H9 (cell line): ENCODE data around the gene SATB2. TPM values are rescaled to one million over a fixed set of nuclear protein-coding genes. Genes with fewer than 3 reads are reported as not detected.
A peak's percentile ranks its signal among the peaks of the same experiment; 100 is the strongest.

Experiments used
- DNase-seq: peaks from one replicate; pipeline ENCODE4 v3.0.0-alpha.2; 2017
- H2AFZ ChIP-seq: one replicate; pipeline ENCODE4 v1.6.1; 2013; ENCODE audit warnings: mild to moderate bottlenecking, low read length, control low read depth, moderate library complexity
- H2AK5ac ChIP-seq: 2 replicates; pipeline ENCODE4 v1.6.1; 2013; ENCODE audit warnings: low read length, control low read depth, mixed read lengths; ENCODE audit not compliant: insufficient read length
- H2BK120ac ChIP-seq: one replicate; pipeline ENCODE4 v1.6.1; 2013; ENCODE audit warnings: low read depth, mild to moderate bottlenecking, low read length, control low read depth, inconsistent platforms; ENCODE audit not compliant: poor library complexity, severe bottlenecking
- H2BK12ac ChIP-seq: 2 replicates; pipeline ENCODE4 v1.6.1; 2013; ENCODE audit warnings: low read length, control low read depth, mixed read lengths, low read depth; ENCODE audit not compliant: insufficient read length
- H2BK15ac ChIP-seq: 2 replicates; pipeline ENCODE4 v1.6.1; 2013; ENCODE audit warnings: low read depth, low read length, control low read depth
- H2BK20ac ChIP-seq: one replicate; pipeline ENCODE4 v1.6.1; 2013; ENCODE audit warnings: low read depth, mild to moderate bottlenecking, low read length, control low read depth, inconsistent platforms; ENCODE audit not compliant: poor library complexity, severe bottlenecking
- H2BK5ac ChIP-seq: 2 replicates; pipeline ENCODE4 v1.6.1; 2013; ENCODE audit warnings: low read length, control low read depth, mixed read lengths; ENCODE audit not compliant: insufficient read length
- H3K14ac ChIP-seq: 2 replicates; pipeline ENCODE4 v1.6.1; 2013; ENCODE audit warnings: low read length, control low read depth; ENCODE audit not compliant: insufficient read depth
- H3K18ac ChIP-seq: 2 replicates; pipeline ENCODE4 v1.6.1; 2013; ENCODE audit warnings: low read depth, mild to moderate bottlenecking, mixed read lengths, low read length, control low read depth; ENCODE audit not compliant: insufficient read length
- H3K23ac ChIP-seq: 2 replicates; pipeline ENCODE4 v1.6.1; 2013; ENCODE audit warnings: low read length, control low read depth, mixed read lengths, low read depth; ENCODE audit not compliant: insufficient read length
- H3K23me2 ChIP-seq: 2 replicates; pipeline ENCODE4 v1.6.1; 2013; ENCODE audit warnings: low read depth, mild to moderate bottlenecking, mixed read lengths, low read length, control low read depth; ENCODE audit not compliant: insufficient read length, poor library complexity, severe bottlenecking
- H3K27ac ChIP-seq: 2 replicates; pipeline ENCODE4 v1.5.1; 2013; ENCODE audit warnings: low read length, control low read depth, mixed read lengths, low read depth; ENCODE audit not compliant: insufficient read length
- H3K27me3 ChIP-seq: 2 replicates; pipeline ENCODE4 v1.6.1; 2013; ENCODE audit warnings: low read length, control low read depth, inconsistent platforms; ENCODE audit not compliant: insufficient read depth
- H3K4ac ChIP-seq: 2 replicates; pipeline ENCODE4 v1.6.1; 2013; ENCODE audit warnings: low read depth, mild to moderate bottlenecking, control low read depth, inconsistent platforms, low read length, moderate library complexity
- H3K4me1 ChIP-seq: 2 replicates; pipeline ENCODE4 v1.6.1; 2013; ENCODE audit warnings: low read length, control low read depth, inconsistent platforms; ENCODE audit not compliant: insufficient read depth
- H3K4me2 ChIP-seq: 2 replicates; pipeline ENCODE4 v1.6.1; 2013; ENCODE audit warnings: low read length, control low read depth, mixed read lengths; ENCODE audit not compliant: insufficient read length, insufficient read depth
- H3K56ac ChIP-seq: 2 replicates; pipeline ENCODE4 v1.6.1; 2013; ENCODE audit warnings: low read depth, mild to moderate bottlenecking, mixed read lengths, low read length, control low read depth; ENCODE audit not compliant: insufficient read length
- H3K79me1 ChIP-seq: 2 replicates; pipeline ENCODE4 v1.6.1; 2013; ENCODE audit warnings: low read depth, mild to moderate bottlenecking, moderate library complexity, low read length, control low read depth, inconsistent platforms; ENCODE audit not compliant: insufficient read depth, poor library complexity, severe bottlenecking
- H3K79me2 ChIP-seq: 2 replicates; pipeline ENCODE4 v1.6.1; 2013; ENCODE audit warnings: low read length, control low read depth, inconsistent platforms; ENCODE audit not compliant: insufficient read depth
- H3K9ac ChIP-seq: 2 replicates; pipeline ENCODE4 v1.6.1; 2013; ENCODE audit warnings: low read length, control low read depth, mixed read lengths; ENCODE audit not compliant: insufficient read length; ENCODE audit errors: extremely low read depth
- H3K9me3 ChIP-seq: one replicate; pipeline ENCODE4 v1.6.1; 2013; ENCODE audit warnings: low read depth, low read length, inconsistent platforms; ENCODE audit not compliant: control insufficient read depth
- H3T11ph ChIP-seq: one replicate; pipeline ENCODE4 v1.6.1; 2013; ENCODE audit warnings: mild to moderate bottlenecking, low read length, control low read depth, inconsistent platforms
- H4K20me1 ChIP-seq: one replicate; pipeline ENCODE4 v1.6.1; 2013; ENCODE audit not compliant: control insufficient read depth, insufficient read length, insufficient read depth
- H4K5ac ChIP-seq: 2 replicates; pipeline ENCODE4 v1.6.1; 2013; ENCODE audit warnings: low read depth, mild to moderate bottlenecking, mixed read lengths, low read length, control low read depth; ENCODE audit not compliant: insufficient read length
- H4K8ac ChIP-seq: replicated peaks from 2 replicates; pipeline ENCODE4 v1.6.1; 2013; ENCODE audit warnings: low read length, control low read depth, mixed read lengths, low read depth; ENCODE audit not compliant: insufficient read length
- H4K91ac ChIP-seq: 2 replicates; pipeline ENCODE4 v1.6.1; 2013; ENCODE audit warnings: low read depth, mild to moderate bottlenecking, moderate library complexity, mixed read lengths, low read length, control low read depth; ENCODE audit not compliant: insufficient read length
- H3K27ac Mint-ChIP-seq, 3 experiments: 2 replicates in 2 of 3; 3 replicates in 1 of 3; pipeline ENCODE4 v1.8.0; 2020 to 2021; ENCODE audit warnings: mixed read lengths in 3 of 3, mild to moderate bottlenecking in 1 of 3, moderate library complexity in 1 of 3
- H3K27me3 Mint-ChIP-seq: 2 replicates; pipeline ENCODE4 v1.8.0; 2021; ENCODE audit warnings: low read depth, mild to moderate bottlenecking, moderate library complexity, mixed read lengths
- H3K36me3 Mint-ChIP-seq, 3 experiments: 2 replicates in 2 of 3; 3 replicates in 1 of 3; pipeline ENCODE4 v1.8.0; 2020 to 2021; ENCODE audit warnings: low read depth in 3 of 3, mixed read lengths in 3 of 3; ENCODE audit not compliant: insufficient read depth in 1 of 3
- H3K4me1 Mint-ChIP-seq, 2 experiments: 2 replicates each; pipeline ENCODE4 v1.8.0; 2020; ENCODE audit warnings: mixed read lengths in 2 of 2
- H3K4me3 Mint-ChIP-seq, 2 experiments: 2 replicates in 1 of 2; 3 replicates in 1 of 2; pipeline ENCODE4 v1.8.0; 2020 to 2021; ENCODE audit warnings: mild to moderate bottlenecking in 2 of 2, mixed read lengths in 2 of 2, moderate library complexity in 1 of 2
- H3K9me3 Mint-ChIP-seq, 2 experiments: 2 replicates in 1 of 2; 3 replicates in 1 of 2; pipeline ENCODE4 v1.8.0; 2020; ENCODE audit warnings: mild to moderate bottlenecking in 2 of 2, mixed read lengths in 2 of 2, moderate library complexity in 1 of 2
- WGBS: extraction: QIAGEN DNeasy Blood & Tissue Kit; methylation state at CpG from one replicate; pipeline ENCODE4 v1.1.7; 2013; ENCODE audit warnings: missing lambda C conversion rate, low lambda C conversion rate, mixed read lengths; ENCODE audit not compliant: insufficient read length; ENCODE audit errors: extremely low coverage; 5-methylcytosine and 5-hydroxymethylcytosine counted together
- total RNA-seq: library from RNA; stranded (reverse); gene quantifications from 2 replicates; pipeline ENCODE4 v1.2.1, GENCODE V29; 2021
- TF ChIP-seq, protein P1 (sequence below): fragments of 200-600 bp; sonication (generic); conservative IDR thresholded peaks from 3 replicates; pipeline ENCODE4 v1.8.0; 2021; ENCODE audit warnings: antibody characterized with exemption, mild to moderate bottlenecking

SATB2 gene
- total RNA-seq, 1 experiment from 2014 or later = 23.8 TPM

DNA sequence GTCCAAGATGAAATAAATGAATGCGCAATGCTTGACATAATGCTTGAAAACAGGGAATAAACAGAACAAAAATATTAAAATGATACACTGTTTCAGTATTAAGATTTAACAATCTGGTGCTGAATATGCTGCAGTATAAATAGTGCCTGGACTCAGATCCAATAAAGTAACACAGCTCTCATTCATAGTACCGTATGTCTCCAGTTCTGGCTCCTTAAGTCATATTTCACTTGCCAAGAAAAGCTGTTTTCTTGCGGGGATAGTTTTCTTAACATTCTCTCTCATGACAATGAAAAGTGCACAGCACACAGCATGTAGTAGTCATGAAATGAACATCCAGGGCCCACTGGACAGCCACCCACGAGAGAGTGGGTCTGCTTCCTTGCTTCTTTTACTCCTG is 74.7 kb downstream of the SATB2 start:
- H3K27ac ChIP-seq = no peak overlapping the region
- no CpG with 5 or more reads among the region's 4 CpGs for WGBS
- H3K9me3 ChIP-seq = no peaks in the 10 kb centered on the region
- H3K36me3 Mint-ChIP-seq = peaks cover 0 to 31% (median 0%) of the 10 kb centered on the region in 3 experiments; a peak in 2 of 7 replicates
- H2BK5ac ChIP-seq = no peak overlapping the region
- H3K9me3 Mint-ChIP-seq = no peaks in the 10 kb centered on the region
- no peak overlapping the region for H2AFZ ChIP-seq
- H3K23me2 ChIP-seq = no peaks in the 10 kb centered on the region
- H2AK5ac ChIP-seq = no peak overlapping the region
- H3K23ac ChIP-seq = no peak overlapping the region
- H4K8ac ChIP-seq = no peak overlapping the region
- 0 out of 7 replicates have a peak overlapping the region, but pooled peaks of 1 of the 3 experiments have one; percentile 31 for H3K27ac Mint-ChIP-seq
- H3K79me2 ChIP-seq = no peaks in the 10 kb centered on the region
- no peaks in the 10 kb centered on the region for H4K20me1 ChIP-seq
- H4K91ac ChIP-seq = no peak overlapping the region
- H3K14ac ChIP-seq = no peak overlapping the region
- H2BK15ac ChIP-seq = no peak overlapping the region
- H2BK20ac ChIP-seq = no peak overlapping the region
- H3K9ac ChIP-seq = no peak overlapping the region
- no peaks in the 10 kb centered on the region for H3K27me3 ChIP-seq
- no peaks in the 10 kb centered on the region for H3K27me3 Mint-ChIP-seq
- H3K4ac ChIP-seq = no peak overlapping the region
- no peak overlapping the region for H3K18ac ChIP-seq
- no peak overlapping the region for H2BK12ac ChIP-seq
- no peak overlapping the region for H3T11ph ChIP-seq
- no peak overlapping the region for H3K4me3 Mint-ChIP-seq
- no peak overlapping the region for H2BK120ac ChIP-seq
- no peak overlapping the region for H4K5ac ChIP-seq
- no peak overlapping the region for H3K56ac ChIP-seq
- H3K79me1 ChIP-seq = no peaks in the 10 kb centered on the region
- DNase-seq = no peak
- no peak overlapping the region for H3K4me2 ChIP-seq
- H3K4me1 Mint-ChIP-seq = peaks cover 0 to 5% of the 10 kb centered on the region in 2 experiments; a peak in 2 of 4 replicates
- no peaks in the 10 kb centered on the region; the same call in 1 of the 2 replicates for H3K4me1 ChIP-seq
- TF ChIP-seq, protein P1, sequence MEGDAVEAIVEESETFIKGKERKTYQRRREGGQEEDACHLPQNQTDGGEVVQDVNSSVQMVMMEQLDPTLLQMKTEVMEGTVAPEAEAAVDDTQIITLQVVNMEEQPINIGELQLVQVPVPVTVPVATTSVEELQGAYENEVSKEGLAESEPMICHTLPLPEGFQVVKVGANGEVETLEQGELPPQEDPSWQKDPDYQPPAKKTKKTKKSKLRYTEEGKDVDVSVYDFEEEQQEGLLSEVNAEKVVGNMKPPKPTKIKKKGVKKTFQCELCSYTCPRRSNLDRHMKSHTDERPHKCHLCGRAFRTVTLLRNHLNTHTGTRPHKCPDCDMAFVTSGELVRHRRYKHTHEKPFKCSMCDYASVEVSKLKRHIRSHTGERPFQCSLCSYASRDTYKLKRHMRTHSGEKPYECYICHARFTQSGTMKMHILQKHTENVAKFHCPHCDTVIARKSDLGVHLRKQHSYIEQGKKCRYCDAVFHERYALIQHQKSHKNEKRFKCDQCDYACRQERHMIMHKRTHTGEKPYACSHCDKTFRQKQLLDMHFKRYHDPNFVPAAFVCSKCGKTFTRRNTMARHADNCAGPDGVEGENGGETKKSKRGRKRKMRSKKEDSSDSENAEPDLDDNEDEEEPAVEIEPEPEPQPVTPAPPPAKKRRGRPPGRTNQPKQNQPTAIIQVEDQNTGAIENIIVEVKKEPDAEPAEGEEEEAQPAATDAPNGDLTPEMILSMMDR = no peak
